HCT116 (cell line): Measurements from ENCODE around the gene FBXO11. TPM values are rescaled to one million over a fixed set of nuclear protein-coding genes. Genes with fewer than 3 reads are reported as not detected.

Source experiments
- ATAC-seq: fragments of 200-7000 bp; cut with Tn5 transposase; 2 replicates; pipeline ENCODE4 v1.9.1; 2020; ENCODE audit warnings: mild to moderate bottlenecking, moderate library complexity
- BruUV-seq: library from RNA; stranded (reverse); fragments of 400-500 nt; replicated peaks from 2 replicates; lab custom pipeline; 2021; lab: Mats Ljungman, UMichigan
- CTCF ChIA-PET: fragments of 300-600 bp; sonication (Branson Sonifier 250); formaldehyde crosslinking; loops from one replicate; lab custom pipeline; 2021; ENCODE audit warnings: antibody characterized with exemption; lab: Charles Lee
- POLR2A ChIA-PET: fragments of 300-600, 350-600 bp; sonication (Branson Sonifier 250); formaldehyde crosslinking; loops from one replicate; lab custom pipeline; 2021; ENCODE audit warnings: antibody characterized with exemption; lab: Charles Lee
- RAD21 ChIA-PET, 2 experiments: fragments of 300-600 bp; sonication (Branson Sonifier 250); formaldehyde crosslinking; loops; one replicate each; lab custom pipeline; 2023; ENCODE audit warnings: low total read pairs in 2 of 2; ENCODE audit not compliant: uncharacterized antibody in 2 of 2, unreplicated experiment in 2 of 2, low non-redundant PET in 1 of 2; lab: Charles Lee
- DNase-seq: peaks from one replicate; pipeline ENCODE4 v3.0.0-alpha.2; 2010; ENCODE audit warnings: low read depth, low spot score
- H2AFZ ChIP-seq: fragments of 200-600 bp; shearing (Covaris generic), sonication (generic); 2 replicates; pipeline ENCODE4 v1.6.1; 2017; ENCODE audit warnings: low read depth, mixed run types, mixed read lengths, antibody characterized with exemption, low read length; ENCODE audit not compliant: poor library complexity, severe bottlenecking
- H3K27ac ChIP-seq: 2 replicates; pipeline ENCODE4 v1.5.1; 2012; ENCODE audit warnings: low read depth, low read length
- H3K27me3 ChIP-seq: fragments of 200-600 bp; sonication (generic); 2 replicates; pipeline ENCODE4 v1.6.1; 2016; ENCODE audit warnings: mixed run types, low read length, mixed read lengths; ENCODE audit not compliant: insufficient read depth
- H3K36me3 ChIP-seq, 2 experiments: fragments of 200-500 bp in 1 of 2; fragments of 200-600 bp in 1 of 2; sonication (Bioruptor generic) in 1 of 2; sonication (generic) in 1 of 2; 2 replicates each; pipeline versions ENCODE4 v1.5.1 to v1.6.1; 2014 to 2016; ENCODE audit warnings: low read length in 2 of 2, inconsistent platforms in 1 of 2, mixed read lengths in 1 of 2, mixed run types in 1 of 2; ENCODE audit not compliant: insufficient read depth in 2 of 2, control insufficient read depth in 1 of 2
- H3K4me1 ChIP-seq, 2 experiments: fragments of 200-600 bp in 1 of 2; sonication (generic) in 1 of 2; 2 replicates each; pipeline versions ENCODE4 v1.5.1 to v1.6.1; 2012 to 2017; ENCODE audit warnings: low read length in 2 of 2, inconsistent platforms in 1 of 2, mild to moderate bottlenecking in 1 of 2, mixed read lengths in 1 of 2, mixed run types in 1 of 2, moderate library complexity in 1 of 2; ENCODE audit not compliant: insufficient read depth in 2 of 2, control insufficient read depth in 1 of 2
- H3K4me2 ChIP-seq: fragments of 200-600 bp; sonication (generic); 2 replicates; pipeline ENCODE4 v1.6.1; 2017; ENCODE audit warnings: mixed run types, low read length, mixed read lengths
- H3K4me3 ChIP-seq, 2 experiments: fragments of 200-600 bp in 1 of 2; sonication (generic) in 1 of 2; replicated peaks in 1 of 2; 2 replicates each; pipeline ENCODE4 v1.5.1; 2011 to 2016; ENCODE audit warnings: low read length in 2 of 2, control low read depth in 1 of 2, low read depth in 1 of 2, mild to moderate bottlenecking in 1 of 2, mixed read lengths in 1 of 2, mixed run types in 1 of 2
- H3K79me2 ChIP-seq: fragments of 200-600 bp; sonication (generic); 2 replicates; pipeline ENCODE4 v1.6.1; 2017; ENCODE audit warnings: mild to moderate bottlenecking, mixed run types, low read length, moderate library complexity, mixed read lengths; ENCODE audit not compliant: insufficient read depth
- H3K9ac ChIP-seq: fragments of 200-600 bp; sonication (generic); 2 replicates; pipeline ENCODE4 v1.6.1; 2016; ENCODE audit warnings: low read length, mixed read lengths
- H3K9me2 ChIP-seq: fragments of 200-600 bp; sonication (generic), shearing (Covaris generic); 2 replicates; pipeline ENCODE4 v1.6.1; 2017; ENCODE audit warnings: mixed run types, mild to moderate bottlenecking, moderate library complexity; ENCODE audit not compliant: insufficient read depth
- H3K9me3 ChIP-seq, 2 experiments: fragments of 200-500 bp in 1 of 2; fragments of 200-600 bp in 1 of 2; sonication (Bioruptor generic) in 1 of 2; sonication (generic) in 1 of 2; 2 replicates each; pipeline ENCODE4 v1.6.1; 2014 to 2017; ENCODE audit warnings: low read length in 2 of 2, mixed read lengths in 2 of 2, inconsistent platforms in 1 of 2, low read depth in 1 of 2, mild to moderate bottlenecking in 1 of 2, mixed run types in 1 of 2, moderate library complexity in 1 of 2; ENCODE audit not compliant: control insufficient read depth in 1 of 2, insufficient read depth in 1 of 2
- H4K20me1 ChIP-seq: fragments of 200-600 bp; sonication (generic), shearing (Covaris generic); 2 replicates; pipeline ENCODE4 v1.6.1; 2017; ENCODE audit warnings: mixed run types, mild to moderate bottlenecking, moderate library complexity; ENCODE audit not compliant: insufficient read depth
- CTCF ChIP-seq, 3 experiments: fragments of 200-600 bp in 1 of 3; sonication (generic) in 1 of 3; IDR thresholded peaks in 2 of 3; conservative IDR thresholded peaks in 1 of 3; 2 replicates each; pipeline ENCODE4 v1.5.1; 2012 to 2017; ENCODE audit warnings: low read depth in 2 of 3, low read length in 2 of 3, antibody characterized with exemption in 1 of 3, borderline replicate concordance in 1 of 3, control low read depth in 1 of 3, mild to moderate bottlenecking in 1 of 3, mixed read lengths in 1 of 3, mixed run types in 1 of 3, moderate library complexity in 1 of 3; ENCODE audit not compliant: insufficient read depth in 1 of 3
- EGR1 ChIP-seq: IDR thresholded peaks from 2 replicates; pipeline ENCODE4 v1.6.1; 2012; ENCODE audit warnings: low read depth
- ELF1 ChIP-seq: IDR thresholded peaks from 2 replicates; pipeline ENCODE4 v1.6.1; 2012; ENCODE audit warnings: low read depth, borderline replicate concordance
- EZH2 ChIP-seq: fragments of 200-600 bp; sonication (generic); IDR thresholded peaks from 2 replicates; pipeline ENCODE4 v1.6.1; 2017; ENCODE audit warnings: antibody characterized with exemption, mixed run types
- EZH2phosphoT487 ChIP-seq: fragments of 200-600 bp; IDR thresholded peaks from 2 replicates; pipeline ENCODE4 v1.6.1; 2018; ENCODE audit warnings: antibody characterized with exemption, borderline replicate concordance
- JUND ChIP-seq: IDR thresholded peaks from 2 replicates; pipeline ENCODE4 v1.6.1; 2012
- MAX ChIP-seq: IDR thresholded peaks from 2 replicates; pipeline ENCODE4 v1.6.1; 2012
- POLR2A ChIP-seq: IDR thresholded peaks from 2 replicates; pipeline ENCODE4 v1.7.0; 2011; ENCODE audit warnings: borderline replicate concordance; ENCODE audit not compliant: insufficient read depth, insufficient read length; ENCODE audit errors: extremely low read depth
- POLR2AphosphoS5 ChIP-seq: IDR thresholded peaks from 2 replicates; pipeline ENCODE4 v1.6.1; 2011; ENCODE audit warnings: mild to moderate bottlenecking, low read depth, low read length, moderate library complexity
- RAD21 ChIP-seq: IDR thresholded peaks from 2 replicates; pipeline ENCODE4 v1.6.1; 2012; ENCODE audit warnings: low read depth, mild to moderate bottlenecking
- REST ChIP-seq: IDR thresholded peaks from 2 replicates; pipeline ENCODE4 v1.6.1; 2012; ENCODE audit warnings: low read depth
- SIN3A ChIP-seq: IDR thresholded peaks from 2 replicates; pipeline ENCODE4 v1.6.1; 2012; ENCODE audit warnings: low read depth
- SP1 ChIP-seq: IDR thresholded peaks from 2 replicates; pipeline ENCODE4 v1.6.1; 2012; ENCODE audit warnings: low read depth
- SRF ChIP-seq: IDR thresholded peaks from 2 replicates; pipeline ENCODE4 v1.6.1; 2012; ENCODE audit warnings: low read depth
- TCF7L2 ChIP-seq: IDR thresholded peaks from 2 replicates; pipeline ENCODE4 v1.7.0; 2011; ENCODE audit warnings: borderline replicate concordance, inconsistent platforms; ENCODE audit not compliant: insufficient read depth, insufficient read length; ENCODE audit errors: extremely low read depth
- YY1 ChIP-seq: IDR thresholded peaks from 2 replicates; pipeline ENCODE4 v1.6.1; 2011; ENCODE audit warnings: low read length, low read depth, moderate library complexity, mild to moderate bottlenecking; ENCODE audit not compliant: insufficient replicate concordance; ENCODE audit errors: extremely low read depth
- ZNF274 ChIP-seq: fragments of 200-500 bp; sonication (Bioruptor generic); IDR thresholded peaks from 2 replicates; pipeline ENCODE4 v1.6.1; 2014; ENCODE audit warnings: mild to moderate bottlenecking, low read depth, low read length, inconsistent platforms
- intact Hi-C: fragments of 100-400 bp; cut with micrococcal nuclease; formaldehyde crosslinking; loops from 2 replicates; pipeline ENCODE4 v1.10.0; 2022
- total RNA-seq: library from RNA; stranded (reverse); gene quantifications from one replicate; pipeline ENCODE4 v1.2.1, GENCODE V29; 2021; ENCODE audit not compliant: unreplicated experiment
- TF ChIP-seq, protein P1 (sequence below): IDR thresholded peaks from 2 replicates; pipeline ENCODE4 v1.6.1; 2012

Gene FBXO11
- total RNA-seq, 1 experiment from 2014 or later: 60.2 TPM

- H3K9me3 ChIP-seq: no peaks in the 10 kb centered on the region
- no peak overlapping the region for H2AFZ ChIP-seq
- H3K4me2 ChIP-seq: no peak overlapping the region
- intact Hi-C loops: no loop called here
- no peak overlapping the region for H3K9ac ChIP-seq
- ChIA-PET CTCF (no interaction called here), POLR2A (no interaction called here), RAD21 (no interaction called here)
- TF ChIP-seq TCF7L2 (no peak), CTCF (IDR thresholded peaks at IDR 0.05 in 2 of 3, conservative IDR thresholded peaks at IDR 0.05 in 1 of 3; ENCODE audit: borderline replicate concordance in 1 of 3, insufficient read depth in 1 of 3, low read depth in 2 of 3, low read length in 2 of 3) (no peak), POLR2A (no peak), JUND (no peak), EZH2 (no peak), SRF (no peak), EZH2phosphoT487 (no peak), ZNF274 (no peak), MAX (no peak), SP1 (no peak), YY1 (no peak), RAD21 (no peak), SIN3A (no peak), POLR2AphosphoS5 (no peak), REST (no peak), EGR1 (no peak), ELF1 (no peak)
- TF ChIP-seq, protein P1, sequence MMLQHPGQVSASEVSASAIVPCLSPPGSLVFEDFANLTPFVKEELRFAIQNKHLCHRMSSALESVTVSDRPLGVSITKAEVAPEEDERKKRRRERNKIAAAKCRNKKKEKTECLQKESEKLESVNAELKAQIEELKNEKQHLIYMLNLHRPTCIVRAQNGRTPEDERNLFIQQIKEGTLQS: no peak
- DNase-seq (no peak), ATAC-seq (no peak)
- no peaks in the 10 kb centered on the region for H3K9me2 ChIP-seq
- H3K4me3 ChIP-seq: no peak overlapping the region
- no peaks in the 10 kb centered on the region for H3K36me3 ChIP-seq
- H3K79me2 ChIP-seq: no peaks in the 10 kb centered on the region
- H3K27me3 ChIP-seq: no peaks in the 10 kb centered on the region
- H3K4me1 ChIP-seq: no peaks in the 10 kb centered on the region
- no peaks in the 10 kb centered on the region for H4K20me1 ChIP-seq
- no peak overlapping the region for H3K27ac ChIP-seq
- BruUV-seq: no TSS peak
Observed at GRCh38 chr2:47741637-47742036, 164.7 kb downstream of the FBXO11 start.
